Fibroblast of villous mesenchyme (primary cell): Measurements from ENCODE around the gene CCDC80. TPM values are rescaled to one million over a fixed set of nuclear protein-coding genes. Genes with fewer than 3 reads are reported as not detected.
"Not testable (repeated sequence)": the region's sequence is repeated elsewhere in the genome, so short reads cannot be mapped to it uniquely, and the experiment has no call there.

Experiments used
- DNase-seq: peaks from one replicate; pipeline ENCODE4 v3.0.0-alpha.2; 2010; ENCODE audit warnings: low read depth
- H3K4me3 ChIP-seq: 2 replicates; pipeline ENCODE4 v1.5.1; 2011; ENCODE audit warnings: low read depth, mild to moderate bottlenecking, low read length
- CTCF ChIP-seq: IDR thresholded peaks from 2 replicates; pipeline ENCODE4 v1.5.1; 2012; ENCODE audit warnings: low read depth, mild to moderate bottlenecking, low read length; ENCODE audit not compliant: insufficient read depth
- total RNA-seq: library from RNA; depleted of rRNA; stranded (reverse); fragments of >200 nt; gene quantifications from 2 replicates; pipeline ENCODE4 v1.2.3, GENCODE V29; 2012

CCDC80 gene
- total RNA-seq, 1 donor, result 180 TPM

GRCh38 chr3:112675943-112676535, 35.1 kb upstream of the CCDC80 start:
- TF ChIP-seq CTCF, result no peak
- H3K4me3 ChIP-seq, result no peak overlapping the region
- DNase-seq, result no peak

- TF ChIP-seq CTCF, result no peak
- no peak for DNase-seq
- H3K4me3 ChIP-seq, result no peak overlapping the region
These were observed 34.4 kb upstream of the CCDC80 start for GRCh38 chr3:112675349-112675748.

DNA sequence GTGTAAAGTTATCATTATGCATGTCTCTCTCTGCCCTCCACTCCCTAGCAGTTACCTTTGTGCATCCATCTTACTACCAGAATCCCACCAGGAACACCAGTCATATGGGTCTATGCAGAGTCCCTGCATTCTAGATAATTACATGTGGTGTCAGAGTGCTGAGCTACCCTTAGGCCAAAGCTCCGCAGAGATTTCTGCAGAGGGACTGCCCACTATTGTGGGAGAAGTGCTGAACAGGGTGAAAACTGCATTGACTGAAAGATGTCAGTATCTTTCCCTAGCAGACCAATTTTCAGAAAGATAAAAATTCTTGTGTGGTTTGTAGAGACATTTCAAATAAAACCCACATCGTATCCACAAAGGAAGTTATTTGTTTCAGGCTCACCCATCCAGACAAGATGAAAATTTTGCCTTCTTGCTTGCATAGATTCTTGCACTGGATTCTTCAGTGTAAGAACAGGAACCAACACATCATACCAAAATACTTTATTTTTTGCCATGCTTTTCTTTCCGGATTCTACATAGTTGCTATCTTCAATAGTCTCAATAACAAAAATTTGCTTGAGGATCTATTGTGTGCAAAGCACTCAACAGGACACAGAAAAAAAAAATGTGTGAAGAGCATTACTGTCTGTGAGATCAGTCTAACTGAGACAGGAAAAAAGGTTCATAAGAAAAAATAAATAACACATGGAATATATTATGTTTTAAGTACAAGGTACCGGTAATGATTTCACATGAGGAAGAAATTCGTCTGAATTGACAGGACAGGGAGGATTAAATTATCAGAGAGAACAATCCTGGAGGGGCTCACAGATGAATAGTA, 32.0 kb upstream of the CCDC80 start:
- DNase-seq, result no peak
- H3K4me3 ChIP-seq, result no peak overlapping the region

GRCh38 chr3:112671930-112672715, 31.2 kb upstream of the CCDC80 start:
- H3K4me3 ChIP-seq, result no peak overlapping the region
- peak; percentile 96 for DNase-seq
- no peak for TF ChIP-seq CTCF

More for the DNA sequence above, 32.0 kb upstream of the CCDC80 start:
- no peak for TF ChIP-seq CTCF

- TF ChIP-seq CTCF, result no peak
- DNase-seq, result no peak
These were observed 29.9 kb upstream of the CCDC80 start for GRCh38 chr3:112670824-112671223.

GRCh38 chr3:112667599-112667998, 26.7 kb upstream of the CCDC80 start:
- no peak overlapping the region for H3K4me3 ChIP-seq
- DNase-seq, result no peak
- TF ChIP-seq CTCF, result no peak

More at GRCh38 chr3:112670824-112671223, 29.9 kb upstream of the CCDC80 start:
- H3K4me3 ChIP-seq, result no peak overlapping the region

DNA sequence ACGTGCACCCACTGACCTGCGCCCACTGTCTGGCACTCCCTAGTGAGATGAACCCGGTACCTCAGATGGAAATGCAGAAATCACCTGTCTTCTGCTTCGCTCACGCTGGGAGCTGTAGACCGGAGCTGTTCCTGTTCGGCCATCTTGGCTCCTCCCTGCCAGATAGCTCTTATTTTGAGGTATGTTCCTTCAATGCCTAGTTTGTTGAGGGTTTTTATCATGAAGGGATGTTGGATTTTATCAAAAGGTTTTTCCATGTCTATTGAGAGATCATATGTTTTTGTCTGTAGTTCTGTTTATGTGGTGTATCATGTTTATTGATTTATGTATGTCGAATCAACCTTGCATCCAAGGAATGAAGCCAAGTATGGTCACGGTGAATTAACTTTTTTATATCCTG, 24.1 kb upstream of the CCDC80 start:
- not testable (repeated sequence) for DNase-seq, H3K4me3 ChIP-seq
